H9 (cell line): ENCODE measurements around the gene PGAP6. TPM values are rescaled to one million over a fixed set of nuclear protein-coding genes. Genes with fewer than 3 reads are reported as not detected.

Source experiments
- DNase-seq: peaks from one replicate; pipeline ENCODE4 v3.0.0-alpha.2; 2017
- H2AFZ ChIP-seq: one replicate; pipeline ENCODE4 v1.6.1; 2013; ENCODE audit warnings: mild to moderate bottlenecking, low read length, control low read depth, moderate library complexity
- H2AK5ac ChIP-seq: 2 replicates; pipeline ENCODE4 v1.6.1; 2013; ENCODE audit warnings: low read length, control low read depth, mixed read lengths; ENCODE audit not compliant: insufficient read length
- H2BK120ac ChIP-seq: one replicate; pipeline ENCODE4 v1.6.1; 2013; ENCODE audit warnings: low read depth, mild to moderate bottlenecking, low read length, control low read depth, inconsistent platforms; ENCODE audit not compliant: poor library complexity, severe bottlenecking
- H2BK12ac ChIP-seq: 2 replicates; pipeline ENCODE4 v1.6.1; 2013; ENCODE audit warnings: low read length, control low read depth, mixed read lengths, low read depth; ENCODE audit not compliant: insufficient read length
- H2BK15ac ChIP-seq: 2 replicates; pipeline ENCODE4 v1.6.1; 2013; ENCODE audit warnings: low read depth, low read length, control low read depth
- H2BK20ac ChIP-seq: one replicate; pipeline ENCODE4 v1.6.1; 2013; ENCODE audit warnings: low read depth, mild to moderate bottlenecking, low read length, control low read depth, inconsistent platforms; ENCODE audit not compliant: poor library complexity, severe bottlenecking
- H2BK5ac ChIP-seq: 2 replicates; pipeline ENCODE4 v1.6.1; 2013; ENCODE audit warnings: low read length, control low read depth, mixed read lengths; ENCODE audit not compliant: insufficient read length
- H3K14ac ChIP-seq: 2 replicates; pipeline ENCODE4 v1.6.1; 2013; ENCODE audit warnings: low read length, control low read depth; ENCODE audit not compliant: insufficient read depth
- H3K18ac ChIP-seq: 2 replicates; pipeline ENCODE4 v1.6.1; 2013; ENCODE audit warnings: low read depth, mild to moderate bottlenecking, mixed read lengths, low read length, control low read depth; ENCODE audit not compliant: insufficient read length
- H3K23ac ChIP-seq: 2 replicates; pipeline ENCODE4 v1.6.1; 2013; ENCODE audit warnings: low read length, control low read depth, mixed read lengths, low read depth; ENCODE audit not compliant: insufficient read length
- H3K23me2 ChIP-seq: 2 replicates; pipeline ENCODE4 v1.6.1; 2013; ENCODE audit warnings: low read depth, mild to moderate bottlenecking, mixed read lengths, low read length, control low read depth; ENCODE audit not compliant: insufficient read length, poor library complexity, severe bottlenecking
- H3K27ac ChIP-seq: 2 replicates; pipeline ENCODE4 v1.5.1; 2013; ENCODE audit warnings: low read length, control low read depth, mixed read lengths, low read depth; ENCODE audit not compliant: insufficient read length
- H3K27me3 ChIP-seq: 2 replicates; pipeline ENCODE4 v1.6.1; 2013; ENCODE audit warnings: low read length, control low read depth, inconsistent platforms; ENCODE audit not compliant: insufficient read depth
- H3K4ac ChIP-seq: 2 replicates; pipeline ENCODE4 v1.6.1; 2013; ENCODE audit warnings: low read depth, mild to moderate bottlenecking, control low read depth, inconsistent platforms, low read length, moderate library complexity
- H3K4me1 ChIP-seq: 2 replicates; pipeline ENCODE4 v1.6.1; 2013; ENCODE audit warnings: low read length, control low read depth, inconsistent platforms; ENCODE audit not compliant: insufficient read depth
- H3K4me2 ChIP-seq: 2 replicates; pipeline ENCODE4 v1.6.1; 2013; ENCODE audit warnings: low read length, control low read depth, mixed read lengths; ENCODE audit not compliant: insufficient read length, insufficient read depth
- H3K56ac ChIP-seq: 2 replicates; pipeline ENCODE4 v1.6.1; 2013; ENCODE audit warnings: low read depth, mild to moderate bottlenecking, mixed read lengths, low read length, control low read depth; ENCODE audit not compliant: insufficient read length
- H3K79me1 ChIP-seq: 2 replicates; pipeline ENCODE4 v1.6.1; 2013; ENCODE audit warnings: low read depth, mild to moderate bottlenecking, moderate library complexity, low read length, control low read depth, inconsistent platforms; ENCODE audit not compliant: insufficient read depth, poor library complexity, severe bottlenecking
- H3K79me2 ChIP-seq: 2 replicates; pipeline ENCODE4 v1.6.1; 2013; ENCODE audit warnings: low read length, control low read depth, inconsistent platforms; ENCODE audit not compliant: insufficient read depth
- H3K9ac ChIP-seq: 2 replicates; pipeline ENCODE4 v1.6.1; 2013; ENCODE audit warnings: low read length, control low read depth, mixed read lengths; ENCODE audit not compliant: insufficient read length; ENCODE audit errors: extremely low read depth
- H3K9me3 ChIP-seq: one replicate; pipeline ENCODE4 v1.6.1; 2013; ENCODE audit warnings: low read depth, low read length, inconsistent platforms; ENCODE audit not compliant: control insufficient read depth
- H3T11ph ChIP-seq: one replicate; pipeline ENCODE4 v1.6.1; 2013; ENCODE audit warnings: mild to moderate bottlenecking, low read length, control low read depth, inconsistent platforms
- H4K20me1 ChIP-seq: one replicate; pipeline ENCODE4 v1.6.1; 2013; ENCODE audit not compliant: control insufficient read depth, insufficient read length, insufficient read depth
- H4K5ac ChIP-seq: 2 replicates; pipeline ENCODE4 v1.6.1; 2013; ENCODE audit warnings: low read depth, mild to moderate bottlenecking, mixed read lengths, low read length, control low read depth; ENCODE audit not compliant: insufficient read length
- H4K8ac ChIP-seq: replicated peaks from 2 replicates; pipeline ENCODE4 v1.6.1; 2013; ENCODE audit warnings: low read length, control low read depth, mixed read lengths, low read depth; ENCODE audit not compliant: insufficient read length
- H4K91ac ChIP-seq: 2 replicates; pipeline ENCODE4 v1.6.1; 2013; ENCODE audit warnings: low read depth, mild to moderate bottlenecking, moderate library complexity, mixed read lengths, low read length, control low read depth; ENCODE audit not compliant: insufficient read length
- H3K27ac Mint-ChIP-seq, 3 experiments: 2 replicates in 2 of 3; 3 replicates in 1 of 3; pipeline ENCODE4 v1.8.0; 2020 to 2021; ENCODE audit warnings: mixed read lengths in 3 of 3, mild to moderate bottlenecking in 1 of 3, moderate library complexity in 1 of 3
- H3K27me3 Mint-ChIP-seq: 2 replicates; pipeline ENCODE4 v1.8.0; 2021; ENCODE audit warnings: low read depth, mild to moderate bottlenecking, moderate library complexity, mixed read lengths
- H3K36me3 Mint-ChIP-seq, 3 experiments: 2 replicates in 2 of 3; 3 replicates in 1 of 3; pipeline ENCODE4 v1.8.0; 2020 to 2021; ENCODE audit warnings: low read depth in 3 of 3, mixed read lengths in 3 of 3; ENCODE audit not compliant: insufficient read depth in 1 of 3
- H3K4me1 Mint-ChIP-seq, 2 experiments: 2 replicates each; pipeline ENCODE4 v1.8.0; 2020; ENCODE audit warnings: mixed read lengths in 2 of 2
- H3K4me3 Mint-ChIP-seq, 2 experiments: 2 replicates in 1 of 2; 3 replicates in 1 of 2; pipeline ENCODE4 v1.8.0; 2020 to 2021; ENCODE audit warnings: mild to moderate bottlenecking in 2 of 2, mixed read lengths in 2 of 2, moderate library complexity in 1 of 2
- H3K9me3 Mint-ChIP-seq, 2 experiments: 2 replicates in 1 of 2; 3 replicates in 1 of 2; pipeline ENCODE4 v1.8.0; 2020; ENCODE audit warnings: mild to moderate bottlenecking in 2 of 2, mixed read lengths in 2 of 2, moderate library complexity in 1 of 2
- CTCF ChIP-seq: fragments of 200-600 bp; sonication (generic); conservative IDR thresholded peaks from 3 replicates; pipeline ENCODE4 v1.8.0; 2021; ENCODE audit warnings: antibody characterized with exemption, mild to moderate bottlenecking
- WGBS: extraction: QIAGEN DNeasy Blood & Tissue Kit; methylation state at CpG from one replicate; pipeline ENCODE4 v1.1.7; 2013; ENCODE audit warnings: missing lambda C conversion rate, low lambda C conversion rate, mixed read lengths; ENCODE audit not compliant: insufficient read length; ENCODE audit errors: extremely low coverage; 5-methylcytosine and 5-hydroxymethylcytosine counted together
- total RNA-seq: library from RNA; stranded (reverse); gene quantifications from 2 replicates; pipeline ENCODE4 v1.2.1, GENCODE V29; 2021

PGAP6 gene
- total RNA-seq, 1 experiment from 2014 or later = 111 TPM

- Mint-ChIP-seq H3K4me3 (no peak overlapping the region), H3K4me1 (peaks cover 7 to 23% of the 10 kb centered on the region in 2 experiments), H3K27ac (no peak overlapping the region), H3K36me3 (peaks cover 5 to 39% (median 15%) of the 10 kb centered on the region in 3 experiments), H3K27me3 (peaks cover 1% of the 10 kb centered on the region; the same call in 1 of the 2 replicates), H3K9me3 (no peaks in the 10 kb centered on the region)
- H3T11ph ChIP-seq = no peak overlapping the region
- H3K9me3 ChIP-seq = no peaks in the 10 kb centered on the region
- H2BK5ac ChIP-seq = no peak overlapping the region
- no peak overlapping the region for H2BK12ac ChIP-seq
- no peak overlapping the region for H2BK120ac ChIP-seq
- H4K8ac ChIP-seq = no peak overlapping the region
- no peak overlapping the region for H3K18ac ChIP-seq
- WGBS = no CpG with 5 or more reads among the region's 42 CpGs
- no peaks in the 10 kb centered on the region for H3K27me3 ChIP-seq
- no peaks in the 10 kb centered on the region; the same call in 1 of the 2 replicates for H3K79me2 ChIP-seq
- no peak overlapping the region for H4K5ac ChIP-seq
- H3K79me1 ChIP-seq = no peaks in the 10 kb centered on the region
- no peak overlapping the region for H3K4ac ChIP-seq
- H3K23me2 ChIP-seq = peaks cover 6% of the 10 kb centered on the region
- H2AK5ac ChIP-seq = no peak overlapping the region
- no peak overlapping the region for H2AFZ ChIP-seq
- H3K23ac ChIP-seq = no peak overlapping the region
- no peaks in the 10 kb centered on the region for H4K20me1 ChIP-seq
- no peak for TF ChIP-seq CTCF
- no peak overlapping the region for H3K14ac ChIP-seq
- H4K91ac ChIP-seq = no peak overlapping the region
- H3K56ac ChIP-seq = no peak overlapping the region
- no peak overlapping the region for H3K4me2 ChIP-seq
- no peak overlapping the region for H2BK15ac ChIP-seq
- no peaks in the 10 kb centered on the region for H3K4me1 ChIP-seq
- no peak for DNase-seq
- H3K9ac ChIP-seq = no peak overlapping the region
- no peak overlapping the region for H3K27ac ChIP-seq
- H2BK20ac ChIP-seq = no peak overlapping the region
Measured at GRCh38 chr16:377419-377951, 4.3 kb downstream of the PGAP6 start.
